GM12892 (cell line): ENCODE measurements around the gene NES.

Experiments
- DNase-seq: peaks from one replicate; pipeline ENCODE4 v3.0.0; 2011; ENCODE audit not compliant: insufficient read length
- FAIRE-seq: peaks from 2 replicates; lab custom pipeline; 2011; peaks lifted over from hg19 to GRCh38; lab: Jason Lieb, UNC
- POLR2A ChIP-seq: IDR thresholded peaks from 2 replicates; pipeline ENCODE4 v1.6.1; 2011; ENCODE audit warnings: low read depth, low read length, control low read depth
- POLR2AphosphoS5 ChIP-seq: IDR thresholded peaks from 2 replicates; pipeline ENCODE4 v1.6.1; 2011; ENCODE audit warnings: low read depth, low read length, control low read depth
- TAF1 ChIP-seq: IDR thresholded peaks from 2 replicates; pipeline ENCODE4 v1.6.1; 2011; ENCODE audit warnings: low read depth, mild to moderate bottlenecking, control low read depth, low read length, borderline replicate concordance

The NES gene

GRCh38 chr1:156645056-156645455, 32.2 kb downstream of the NES start:
- TF ChIP-seq TAF1 (no peak), POLR2AphosphoS5 (no peak), POLR2A (no peak)
- no peak for DNase-seq
- no peak for FAIRE-seq

GRCh38 chr1:156644640-156645039, 32.6 kb downstream of the NES start:
- FAIRE-seq (no peak), DNase-seq (no peak)
- TF ChIP-seq TAF1 (no peak), POLR2AphosphoS5 (no peak), POLR2A (no peak)

GRCh38 chr1:156644146-156644545, 33.1 kb downstream of the NES start:
- FAIRE-seq (no peak), DNase-seq (no peak)
- no peak for TF ChIP-seq TAF1
- TF ChIP-seq POLR2A = no peak

- TF ChIP-seq POLR2A (no peak), TAF1 (no peak), POLR2AphosphoS5 (no peak)
- peak; percentile 53 for FAIRE-seq
- no peak for DNase-seq
Measured at GRCh38 chr1:156643778-156644092, 33.5 kb downstream of the NES start.

GRCh38 chr1:156643049-156643777, 34.0 kb downstream of the NES start:
- no peak for TF ChIP-seq TAF1
- no peak for TF ChIP-seq POLR2AphosphoS5
- no peak for TF ChIP-seq POLR2A
- DNase-seq = no peak
- FAIRE-seq = no peak

GRCh38 chr1:156642265-156643048, 34.8 kb downstream of the NES start:
- no peak for DNase-seq

GRCh38 chr1:156641761-156642264, 35.4 kb downstream of the NES start, which contains the start of gene BCAN:
Gene BCAN (plus strand): TSS chr1:156642117. CDS start chr1:156646055, 3,938 bp downstream.
- no peak for FAIRE-seq
- TF ChIP-seq POLR2A (no peak), TAF1 (no peak), POLR2AphosphoS5 (no peak)
- no peak for DNase-seq

More at GRCh38 chr1:156642265-156643048, 34.8 kb downstream of the NES start:
- TF ChIP-seq POLR2A = no peak
- TF ChIP-seq POLR2AphosphoS5 = no peak
- no peak for TF ChIP-seq TAF1
- FAIRE-seq = no peak

GRCh38 chr1:156640842-156641706, 36.1 kb downstream of the NES start:
- TF ChIP-seq TAF1 (no peak), POLR2AphosphoS5 (no peak), POLR2A (no peak)
- no peak for FAIRE-seq
- no peak for DNase-seq

GRCh38 chr1:156639601-156640101, 37.6 kb downstream of the NES start:
- FAIRE-seq (no peak), DNase-seq (no peak)
- TF ChIP-seq TAF1 (no peak), POLR2AphosphoS5 (no peak), POLR2A (no peak)

- TF ChIP-seq POLR2AphosphoS5 = no peak
- TF ChIP-seq TAF1 = no peak
- TF ChIP-seq POLR2A = no peak
- DNase-seq (no peak), FAIRE-seq (no peak)
Measured at GRCh38 chr1:156638189-156638985, 38.8 kb downstream of the NES start.
